Tibial nerve (tissue), 4 donors: ENCODE measurements around the gene PVRIG.

Experiments
- EP300 ChIP-seq, 2 donors: sonication (generic); formaldehyde crosslinking; IDR thresholded peaks; one replicate each; pipeline ENCODE4 v1.6.1; 2017; ENCODE audit warnings: antibody characterized with exemption in 2 of 2, mild to moderate bottlenecking in 1 of 2
- POLR2A ChIP-seq, 2 donors: fragments of 450-650 bp; IDR thresholded peaks; one replicate each; pipeline ENCODE4 v1.6.1; 2017; ENCODE audit warnings: antibody characterized with exemption in 2 of 2, mild to moderate bottlenecking in 2 of 2, moderate library complexity in 2 of 2
- TF ChIP-seq, protein P1 (sequence below), 5 experiments: fragments of 200-600 bp in 3 of 5; fragments of 450-650 bp in 2 of 5; sonication (generic) in 3 of 5; IDR thresholded peaks; one replicate each; pipeline ENCODE4 v1.5.1; 2016 to 2019; ENCODE audit warnings: antibody characterized with exemption in 5 of 5, mild to moderate bottlenecking in 3 of 5, moderate library complexity in 2 of 5

GRCh38 chr7:100174582-100174981, 45.2 kb upstream of the PVRIG start:
- TF ChIP-seq, protein P1, sequence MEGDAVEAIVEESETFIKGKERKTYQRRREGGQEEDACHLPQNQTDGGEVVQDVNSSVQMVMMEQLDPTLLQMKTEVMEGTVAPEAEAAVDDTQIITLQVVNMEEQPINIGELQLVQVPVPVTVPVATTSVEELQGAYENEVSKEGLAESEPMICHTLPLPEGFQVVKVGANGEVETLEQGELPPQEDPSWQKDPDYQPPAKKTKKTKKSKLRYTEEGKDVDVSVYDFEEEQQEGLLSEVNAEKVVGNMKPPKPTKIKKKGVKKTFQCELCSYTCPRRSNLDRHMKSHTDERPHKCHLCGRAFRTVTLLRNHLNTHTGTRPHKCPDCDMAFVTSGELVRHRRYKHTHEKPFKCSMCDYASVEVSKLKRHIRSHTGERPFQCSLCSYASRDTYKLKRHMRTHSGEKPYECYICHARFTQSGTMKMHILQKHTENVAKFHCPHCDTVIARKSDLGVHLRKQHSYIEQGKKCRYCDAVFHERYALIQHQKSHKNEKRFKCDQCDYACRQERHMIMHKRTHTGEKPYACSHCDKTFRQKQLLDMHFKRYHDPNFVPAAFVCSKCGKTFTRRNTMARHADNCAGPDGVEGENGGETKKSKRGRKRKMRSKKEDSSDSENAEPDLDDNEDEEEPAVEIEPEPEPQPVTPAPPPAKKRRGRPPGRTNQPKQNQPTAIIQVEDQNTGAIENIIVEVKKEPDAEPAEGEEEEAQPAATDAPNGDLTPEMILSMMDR (IDR thresholded peaks at IDR 0.05), result no peak
- TF ChIP-seq POLR2A (IDR thresholded peaks at IDR 0.05) (no peak), EP300 (IDR thresholded peaks at IDR 0.05) (no peak)
